Measurements from ENCODE around the gene PPIG. TPM values are rescaled to one million over a fixed set of nuclear protein-coding genes. Genes with fewer than 3 reads are reported as not detected.
"Not testable (repeated sequence)": the region's sequence is repeated elsewhere in the genome, so short reads cannot be mapped to it uniquely, and the experiment has no call there.

PPIG gene
- polyA plus RNA-seq, 4 donors = 84.1 to 111 (median 102) TPM

- DNase-seq (ENCODE audit: low read depth in 4 of 4, low spot score in 2 of 4) = no peak
Observed at GRCh38 chr2:169585673-169586072, 1.5 kb downstream of the PPIG start.

- DNase-seq (ENCODE audit: low read depth in 4 of 4, low spot score in 2 of 4) = no peak
Observed at GRCh38 chr2:169590804-169591203, 6.7 kb downstream of the PPIG start.

- DNase-seq (ENCODE audit: low read depth in 4 of 4, low spot score in 2 of 4) = not testable (repeated sequence)
Observed at GRCh38 chr2:169596546-169596945, 12.4 kb downstream of the PPIG start.

- no peak for DNase-seq (ENCODE audit: low read depth in 4 of 4, low spot score in 2 of 4)
Observed at GRCh38 chr2:169598982-169599381, 14.8 kb downstream of the PPIG start.

- DNase-seq (ENCODE audit: low read depth in 4 of 4, low spot score in 2 of 4) = no peak
Observed at GRCh38 chr2:169599568-169599967, 15.4 kb downstream of the PPIG start.

GRCh38 chr2:169609264-169609663 lies 25.1 kb downstream of the PPIG start:
- DNase-seq (ENCODE audit: low read depth in 4 of 4, low spot score in 2 of 4) = no peak

- DNase-seq (ENCODE audit: low read depth in 4 of 4, low spot score in 2 of 4) = no peak
Observed at GRCh38 chr2:169613876-169614275, 29.7 kb downstream of the PPIG start.

- not testable (repeated sequence) for DNase-seq (ENCODE audit: low read depth in 4 of 4, low spot score in 2 of 4)
Observed at GRCh38 chr2:169615982-169616381, 31.8 kb downstream of the PPIG start.

GRCh38 chr2:169619946-169620345 lies 35.8 kb downstream of the PPIG start:
- no peak for DNase-seq (ENCODE audit: low read depth in 4 of 4, low spot score in 2 of 4)

GRCh38 chr2:169620509-169620908 lies 36.4 kb downstream of the PPIG start:
- DNase-seq (ENCODE audit: low read depth in 4 of 4, low spot score in 2 of 4) = no peak

GRCh38 chr2:169623235-169623634 lies 39.1 kb downstream of the PPIG start:
- DNase-seq (ENCODE audit: low read depth in 4 of 4, low spot score in 2 of 4) = no peak

- no peak for DNase-seq (ENCODE audit: low read depth in 4 of 4, low spot score in 2 of 4)
Observed at GRCh38 chr2:169625781-169626180, 41.6 kb downstream of the PPIG start.

- no peak for DNase-seq (ENCODE audit: low read depth in 4 of 4, low spot score in 2 of 4)
Observed at GRCh38 chr2:169636440-169637097, 52.4 kb downstream of the PPIG start.

GRCh38 chr2:169637620-169638019 lies 53.5 kb downstream of the PPIG start:
- no peak for DNase-seq (ENCODE audit: low read depth in 4 of 4, low spot score in 2 of 4)

- no peak for DNase-seq (ENCODE audit: low read depth in 4 of 4, low spot score in 2 of 4)
Observed at GRCh38 chr2:169640104-169640503, 56.0 kb downstream of the PPIG start.

GRCh38 chr2:169641464-169641863 lies 57.3 kb downstream of the PPIG start:
- no peak for DNase-seq (ENCODE audit: low read depth in 4 of 4, low spot score in 2 of 4)

GRCh38 chr2:169644173-169644572 lies 60.0 kb downstream of the PPIG start:
- no peak for DNase-seq (ENCODE audit: low read depth in 4 of 4, low spot score in 2 of 4)

GRCh38 chr2:169647496-169647895 lies 63.3 kb downstream of the PPIG start:
- no peak for DNase-seq (ENCODE audit: low read depth in 4 of 4, low spot score in 2 of 4)

- no peak for DNase-seq (ENCODE audit: low read depth in 4 of 4, low spot score in 2 of 4)
Observed at GRCh38 chr2:169649278-169649677, 65.1 kb downstream of the PPIG start.

- no peak for DNase-seq (ENCODE audit: low read depth in 4 of 4, low spot score in 2 of 4)
Observed at GRCh38 chr2:169653636-169654035, 69.5 kb downstream of the PPIG start.

- no peak for DNase-seq (ENCODE audit: low read depth in 4 of 4, low spot score in 2 of 4)
Observed at GRCh38 chr2:169656164-169656563, 72.0 kb downstream of the PPIG start.

- DNase-seq (ENCODE audit: low read depth in 4 of 4, low spot score in 2 of 4) = no peak
Observed at GRCh38 chr2:169658877-169659276, 74.7 kb downstream of the PPIG start.

GRCh38 chr2:169659320-169659719 lies 75.2 kb downstream of the PPIG start:
- DNase-seq (ENCODE audit: low read depth in 4 of 4, low spot score in 2 of 4) = no peak

All from left renal cortex interstitium (tissue), 4 donors.